ENCODE data around the gene P2RX3. TPM values are rescaled to one million over a fixed set of nuclear protein-coding genes. Genes with fewer than 3 reads are reported as not detected.

Gene P2RX3
- total and polyA plus RNA-seq, 4 donors = 0.11 TPM; not detected in 3

DNA sequence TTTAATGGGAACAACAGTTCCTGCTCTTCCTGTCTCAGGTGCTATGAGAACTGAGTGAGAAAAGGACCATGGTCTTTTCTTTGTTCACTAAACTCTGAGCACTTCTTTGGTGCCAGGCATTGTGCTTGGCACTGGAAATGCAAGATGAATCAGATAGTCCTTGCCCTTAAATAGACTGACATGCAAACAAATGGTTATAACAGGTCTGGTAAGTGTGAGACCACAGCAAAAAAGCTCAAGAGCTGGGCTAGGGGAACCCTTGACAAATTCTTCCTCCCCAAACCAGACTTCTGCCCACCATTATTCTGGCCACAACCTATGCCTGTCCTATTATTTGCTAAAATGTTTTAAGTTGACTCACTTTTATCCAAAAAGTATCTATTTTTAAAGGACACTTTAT, 83.7 kb downstream of the P2RX3 start:
- ATAC-seq (ENCODE audit: insufficient read depth, low FRiP score) (no peak), DNase-seq (no peak)
- Histone ChIP-seq H3K27me3 (ENCODE audit: control insufficient read depth in 3 of 3, insufficient read depth in 3 of 3, low read length in 2 of 3) (no peaks in the 10 kb centered on the region), H3K27ac (ENCODE audit: low read depth in 1 of 2, low read length in 1 of 2) (no peak overlapping the region), H3K9me3 (ENCODE audit: control insufficient read depth in 4 of 4, insufficient read depth in 3 of 4, low read length in 3 of 4) (no peaks in the 10 kb centered on the region), H3K4me3 (no peak overlapping the region), H3K36me3 (ENCODE audit: control insufficient read depth in 4 of 4, insufficient read depth in 4 of 4, low read length in 4 of 4) (peaks cover 3 to 29% (median 23%) of the 10 kb centered on the region in 4 donors), H3K4me1 (ENCODE audit: control insufficient read depth in 5 of 5, insufficient read depth in 5 of 5, low read length in 5 of 5) (peaks cover 0 to 28% (median 8%) of the 10 kb centered on the region in 5 donors), H3K9ac (ENCODE audit: insufficient read depth in 1 of 2, low read length in 2 of 2) (no peak overlapping the region)
- TF ChIP-seq, protein P1, sequence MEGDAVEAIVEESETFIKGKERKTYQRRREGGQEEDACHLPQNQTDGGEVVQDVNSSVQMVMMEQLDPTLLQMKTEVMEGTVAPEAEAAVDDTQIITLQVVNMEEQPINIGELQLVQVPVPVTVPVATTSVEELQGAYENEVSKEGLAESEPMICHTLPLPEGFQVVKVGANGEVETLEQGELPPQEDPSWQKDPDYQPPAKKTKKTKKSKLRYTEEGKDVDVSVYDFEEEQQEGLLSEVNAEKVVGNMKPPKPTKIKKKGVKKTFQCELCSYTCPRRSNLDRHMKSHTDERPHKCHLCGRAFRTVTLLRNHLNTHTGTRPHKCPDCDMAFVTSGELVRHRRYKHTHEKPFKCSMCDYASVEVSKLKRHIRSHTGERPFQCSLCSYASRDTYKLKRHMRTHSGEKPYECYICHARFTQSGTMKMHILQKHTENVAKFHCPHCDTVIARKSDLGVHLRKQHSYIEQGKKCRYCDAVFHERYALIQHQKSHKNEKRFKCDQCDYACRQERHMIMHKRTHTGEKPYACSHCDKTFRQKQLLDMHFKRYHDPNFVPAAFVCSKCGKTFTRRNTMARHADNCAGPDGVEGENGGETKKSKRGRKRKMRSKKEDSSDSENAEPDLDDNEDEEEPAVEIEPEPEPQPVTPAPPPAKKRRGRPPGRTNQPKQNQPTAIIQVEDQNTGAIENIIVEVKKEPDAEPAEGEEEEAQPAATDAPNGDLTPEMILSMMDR (IDR thresholded peaks at IDR 0.05; ENCODE audit: control extremely low read depth, extremely low read depth) = no peak

Other genes starting within 250 kb of the P2RX3 start
- 1 to 10 TPM in 1 of 2 donors, under 1 TPM in 1; 0.09 to 2.9 TPM for gene LRRC55, start 156.4 kb upstream of the P2RX3 start, total RNA-seq
- gene LRRC55, start 156.4 kb upstream of the P2RX3 start, polyA plus RNA-seq = under 1 TPM; 0.02 to 0.09 TPM
- gene APLNR, start 101.1 kb upstream of the P2RX3 start, total RNA-seq = 10 to 100 TPM in 1 of 2 donors, 1 to 10 TPM in 1; 8.6 to 93.8 TPM
- 1 to 10 TPM in 1 of 2 donors, under 1 TPM in 1; 0.39 to 1.3 TPM for gene APLNR, start 101.1 kb upstream of the P2RX3 start, polyA plus RNA-seq
- 100 to 1,000 TPM; 107 to 220 TPM for gene TNKS1BP1, start 13.4 kb upstream of the P2RX3 start, total RNA-seq
- 100 to 1,000 TPM in 1 of 2 donors, 10 to 100 TPM in 1; 87.0 to 171 TPM for gene TNKS1BP1, start 13.4 kb upstream of the P2RX3 start, polyA plus RNA-seq
- gene SSRP1, start 2.5 kb upstream of the P2RX3 start, total RNA-seq = 10 to 100 TPM; 54.7 to 76.9 TPM
- gene SSRP1, start 2.5 kb upstream of the P2RX3 start, polyA plus RNA-seq = 10 to 100 TPM; 37.1 to 74.4 TPM
- 1 to 10 TPM in 1 of 2 donors, not detected in 1; 1.4 TPM for gene PRG3, start 42.8 kb downstream of the P2RX3 start, total RNA-seq
- gene PRG3, start 42.8 kb downstream of the P2RX3 start, polyA plus RNA-seq = under 1 TPM in 1 of 2 donors, not detected in 1; 0.63 TPM
- gene PRG2, start 52.3 kb downstream of the P2RX3 start, total RNA-seq = under 1 TPM; 0.68 to 0.71 TPM
- gene PRG2, start 52.3 kb downstream of the P2RX3 start, polyA plus RNA-seq = 1 to 10 TPM in 1 of 2 donors, under 1 TPM in 1; 0.94 to 5.3 TPM
- gene SLC43A3, start 88.8 kb downstream of the P2RX3 start, total RNA-seq = 100 to 1,000 TPM in 1 of 2 donors, 10 to 100 TPM in 1; 23.3 to 148 TPM
- 100 to 1,000 TPM in 1 of 2 donors, 10 to 100 TPM in 1; 61.4 to 155 TPM for gene SLC43A3, start 88.8 kb downstream of the P2RX3 start, polyA plus RNA-seq
- 1 to 10 TPM in 1 of 2 donors, under 1 TPM in 1; 0.31 to 4.8 TPM for gene RTN4RL2, start 122.2 kb downstream of the P2RX3 start, total RNA-seq
- 1 to 10 TPM; 1.5 to 1.8 TPM for gene RTN4RL2, start 122.2 kb downstream of the P2RX3 start, polyA plus RNA-seq
- 10 to 100 TPM; 18.5 to 18.7 TPM for gene SLC43A1, start 177.3 kb downstream of the P2RX3 start, total RNA-seq
- gene SLC43A1, start 177.3 kb downstream of the P2RX3 start, polyA plus RNA-seq = 10 to 100 TPM; 10.3 to 14.8 TPM
- 10 to 100 TPM; 10.4 to 46.5 TPM for gene TIMM10, start 192.4 kb downstream of the P2RX3 start, total RNA-seq
- gene TIMM10, start 192.4 kb downstream of the P2RX3 start, polyA plus RNA-seq = 10 to 100 TPM; 45.1 to 64.7 TPM
- gene SMTNL1, start 199.2 kb downstream of the P2RX3 start, total RNA-seq = not detected
- gene SMTNL1, start 199.2 kb downstream of the P2RX3 start, polyA plus RNA-seq = not detected
- 10 to 100 TPM; 38.9 to 97.1 TPM for gene UBE2L6, start 229.3 kb downstream of the P2RX3 start, total RNA-seq
- 100 to 1,000 TPM in 1 of 2 donors, 10 to 100 TPM in 1; 44.9 to 129 TPM for gene UBE2L6, start 229.3 kb downstream of the P2RX3 start, polyA plus RNA-seq

All from lung (tissue), 12 donors.